HepG2 (cell line): Measurements from ENCODE around the gene RITA1. TPM values are rescaled to one million over a fixed set of nuclear protein-coding genes. Genes with fewer than 3 reads are reported as not detected.

Source experiments
- BRD4 ChIP-seq: sonication (generic); formaldehyde crosslinking; IDR thresholded peaks from 2 replicates; pipeline ENCODE4 v1.4.0; 2020; ENCODE audit warnings: missing genetic modification reagents
- CHD4 ChIP-seq: fragments of 200-600 bp; sonication (generic); IDR thresholded peaks from 2 replicates; pipeline ENCODE4 v1.7.0; 2017; ENCODE audit warnings: mild to moderate bottlenecking, low read length, borderline replicate concordance
- ELF4 ChIP-seq: sonication (generic); formaldehyde crosslinking; IDR thresholded peaks from 2 replicates; pipeline ENCODE4 v1.5.0; 2020; ENCODE audit warnings: missing genetic modification reagents, mild to moderate bottlenecking, moderate library complexity, borderline replicate concordance
- HCFC1 ChIP-seq: fragments of 150-350 bp; IDR thresholded peaks from 2 replicates; pipeline ENCODE4 v1.6.1; 2014; ENCODE audit warnings: low read depth, low read length
- HDAC1 ChIP-seq: sonication (generic); formaldehyde crosslinking; IDR thresholded peaks from 2 replicates; pipeline ENCODE4 v1.5.1; 2020; ENCODE audit warnings: mild to moderate bottlenecking, missing genetic modification reagents
- KDM1A ChIP-seq: IDR thresholded peaks from 2 replicates; pipeline ENCODE4 v1.6.1; 2016; ENCODE audit warnings: missing compliant biosample characterization
- KDM5B ChIP-seq: sonication (generic); formaldehyde crosslinking; IDR thresholded peaks from 2 replicates; pipeline ENCODE4 v1.4.0; 2020; ENCODE audit warnings: missing genetic modification reagents, mild to moderate bottlenecking, borderline replicate concordance
- KDM6A ChIP-seq: IDR thresholded peaks from 2 replicates; pipeline ENCODE4 v1.6.1; 2016; ENCODE audit warnings: low read depth
- MIER3 ChIP-seq: IDR thresholded peaks from 2 replicates; pipeline ENCODE4 v1.6.1; 2016; ENCODE audit warnings: missing compliant biosample characterization, borderline replicate concordance
- NCOA1 ChIP-seq: sonication (generic); formaldehyde crosslinking; IDR thresholded peaks from 2 replicates; pipeline ENCODE4 v1.9.0; 2021; ENCODE audit warnings: missing genetic modification reagents
- RELA ChIP-seq: sonication (generic); formaldehyde crosslinking; IDR thresholded peaks from 2 replicates; pipeline ENCODE4 v1.4.0; 2020; ENCODE audit warnings: missing genetic modification reagents
- SRSF4 ChIP-seq: fragments of 200-400 bp; formaldehyde crosslinking; IDR thresholded peaks from one replicate; pipeline ENCODE4 v1.6.1; 2018; ENCODE audit warnings: mild to moderate bottlenecking, low read depth, low read length, moderate library complexity; ENCODE audit not compliant: poor library complexity, severe bottlenecking
- TRIM24 ChIP-seq: sonication (generic); formaldehyde crosslinking; IDR thresholded peaks from 2 replicates; pipeline ENCODE4 v1.8.0; 2022; ENCODE audit warnings: mild to moderate bottlenecking, missing genetic modification reagents
- U2AF2 ChIP-seq: fragments of 200-400 bp; formaldehyde crosslinking; IDR thresholded peaks from 2 replicates; pipeline ENCODE4 v1.6.1; 2017; ENCODE audit warnings: low read depth, mild to moderate bottlenecking, low read length
- ZBTB7B ChIP-seq: sonication (generic); formaldehyde crosslinking; IDR thresholded peaks from 2 replicates; pipeline ENCODE4 v1.4.0; 2020; ENCODE audit warnings: missing genetic modification reagents
- ZMYM3 ChIP-seq: sonication (generic); formaldehyde crosslinking; IDR thresholded peaks from 2 replicates; pipeline ENCODE4 v1.5.1; 2020; ENCODE audit warnings: mild to moderate bottlenecking, missing genetic modification reagents
- ZNF235 ChIP-seq: sonication (generic); formaldehyde crosslinking; IDR thresholded peaks from 2 replicates; pipeline ENCODE4 v1.8.1; 2023; ENCODE audit warnings: mild to moderate bottlenecking, missing genetic modification reagents, borderline replicate concordance
- ZNF446 ChIP-seq: sonication (generic); formaldehyde crosslinking; IDR thresholded peaks from 2 replicates; pipeline ENCODE4 v1.5.0; 2020; ENCODE audit warnings: mild to moderate bottlenecking, missing genetic modification reagents
- ZNF546 ChIP-seq: sonication (generic); formaldehyde crosslinking; conservative IDR thresholded peaks from 2 replicates; pipeline ENCODE4 v1.8.1; 2023; ENCODE audit warnings: mild to moderate bottlenecking, missing genetic modification reagents
- ZNF678 ChIP-seq: sonication (generic); formaldehyde crosslinking; IDR thresholded peaks from 2 replicates; pipeline ENCODE4 v1.4.0; 2020; ENCODE audit warnings: mild to moderate bottlenecking, missing genetic modification reagents
- ZNF761 ChIP-seq: sonication (generic); formaldehyde crosslinking; conservative IDR thresholded peaks from 2 replicates; pipeline ENCODE4 v1.4.0; 2020; ENCODE audit warnings: mild to moderate bottlenecking, missing genetic modification reagents
- ZNF766 ChIP-seq: sonication (generic); formaldehyde crosslinking; IDR thresholded peaks from 2 replicates; pipeline ENCODE4 v1.5.0; 2020; ENCODE audit warnings: missing genetic modification reagents, borderline replicate concordance
- ZNF780A ChIP-seq: sonication (generic); formaldehyde crosslinking; IDR thresholded peaks from 2 replicates; pipeline ENCODE4 v1.8.0; 2022; ENCODE audit warnings: mild to moderate bottlenecking, missing genetic modification reagents, moderate library complexity
- polyA plus RNA-seq, 8 experiments: library from polyadenylated mRNA; depleted of rRNA in 3 of 8; stranded (reverse) in 7 of 8; unstranded in 1 of 8; fragments of >200 nt; fragmentation: Illumina TruSeq in 4 of 8; extraction: Trizol in 4 of 8; gene quantifications; 2 replicates each; pipeline versions ENCODE4 v1.2.1 to v1.2.3, GENCODE V29; 2011 to 2016; ENCODE audit warnings: low read depth in 4 of 8, missing spikeins in 1 of 8, mixed read lengths in 1 of 8; ENCODE audit not compliant: insufficient read depth in 1 of 8
- total RNA-seq, 5 experiments: library from RNA; depleted of rRNA; stranded (reverse); fragments of >200 nt; fragmentation: Illumina TruSeq; extraction: Trizol; gene quantifications; 2 replicates each; pipeline ENCODE4 v1.2.3, GENCODE V29; 2016; ENCODE audit warnings: low read depth in 1 of 5
- TF ChIP-seq, protein P1 (sequence below): sonication (generic); formaldehyde crosslinking; IDR thresholded peaks from 2 replicates; pipeline ENCODE4 v1.5.1; 2020; ENCODE audit warnings: missing genetic modification reagents, mild to moderate bottlenecking, borderline replicate concordance
- TF ChIP-seq, protein P2 (sequence below): IDR thresholded peaks from 2 replicates; pipeline ENCODE4 v1.6.1; 2016; ENCODE audit warnings: missing biosample characterization, missing genetic modification reagents, low read depth
- TF ChIP-seq, protein P3 (sequence below): sonication (generic); formaldehyde crosslinking; IDR thresholded peaks from 2 replicates; pipeline ENCODE4 v1.9.0; 2021; ENCODE audit warnings: missing genetic modification reagents, borderline replicate concordance
- TF ChIP-seq, protein P4 (sequence below): sonication (generic); formaldehyde crosslinking; IDR thresholded peaks from 2 replicates; pipeline ENCODE4 v1.5.0; 2020; ENCODE audit warnings: missing genetic modification reagents, mild to moderate bottlenecking, borderline replicate concordance

RITA1 gene
- total and polyA plus RNA-seq, 2 of the 13 experiments (the other 11 are each of a cell fraction or from before 2014, with no cell fraction given), result 12.4 to 28.9 TPM

DNA sequence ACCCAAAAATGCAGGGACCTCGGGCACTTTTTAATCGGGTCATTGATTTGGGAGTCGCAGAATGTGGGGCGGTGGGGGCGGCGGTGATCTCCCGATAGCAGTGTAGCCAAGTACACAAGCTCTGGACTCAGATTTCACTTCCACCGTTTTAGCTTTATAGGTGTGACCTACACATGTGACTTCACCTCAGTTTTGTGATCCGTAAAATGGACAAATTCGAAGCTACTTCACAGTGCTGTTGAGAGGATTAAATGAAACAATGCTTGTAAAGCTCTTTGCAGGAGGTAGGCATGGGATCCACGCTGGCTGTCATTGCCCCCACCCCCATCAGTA, 478 bp downstream of the RITA1 start (continued):
- peak; percentile 86 for TF ChIP-seq ZMYM3 (CRISPR knock-in tag)
- TF ChIP-seq, protein P1, sequence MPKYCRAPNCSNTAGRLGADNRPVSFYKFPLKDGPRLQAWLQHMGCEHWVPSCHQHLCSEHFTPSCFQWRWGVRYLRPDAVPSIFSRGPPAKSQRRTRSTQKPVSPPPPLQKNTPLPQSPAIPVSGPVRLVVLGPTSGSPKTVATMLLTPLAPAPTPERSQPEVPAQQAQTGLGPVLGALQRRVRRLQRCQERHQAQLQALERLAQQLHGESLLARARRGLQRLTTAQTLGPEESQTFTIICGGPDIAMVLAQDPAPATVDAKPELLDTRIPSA (CRISPR knock-in tag), result no peak
- no peak for TF ChIP-seq TRIM24 (CRISPR knock-in tag)
- TF ChIP-seq HDAC1 (CRISPR knock-in tag), result no peak
- TF ChIP-seq U2AF2, result no peak
- no peak for TF ChIP-seq SRSF4
- TF ChIP-seq, protein P2, sequence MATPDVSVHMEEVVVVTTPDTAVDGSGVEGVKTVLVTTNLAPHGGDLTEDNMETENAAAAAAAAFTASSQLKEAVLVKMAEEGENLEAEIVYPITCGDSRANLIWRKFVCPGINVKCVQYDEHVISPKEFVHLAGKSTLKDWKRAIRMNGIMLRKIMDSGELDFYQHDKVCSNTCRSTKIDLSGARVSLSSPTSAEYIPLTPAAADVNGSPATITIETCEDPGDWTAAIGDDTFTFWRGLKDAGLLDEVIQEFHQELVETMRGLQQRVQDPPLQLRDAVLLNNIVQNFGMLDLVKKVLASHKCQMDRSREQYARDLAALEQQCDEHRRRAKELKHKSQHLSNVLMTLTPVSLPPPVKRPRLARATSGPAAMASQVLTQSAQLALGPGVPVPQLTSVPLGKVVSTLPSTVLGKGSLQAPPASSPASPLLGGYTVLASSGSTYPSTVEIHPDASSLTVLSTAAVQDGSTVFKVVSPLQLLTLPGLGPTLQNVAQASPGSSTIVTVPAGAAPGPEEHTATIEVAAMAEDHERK (CRISPR knock-in tag), result no peak
- TF ChIP-seq HCFC1, result no peak
- no peak for TF ChIP-seq ZNF761 (CRISPR knock-in tag)
- TF ChIP-seq NCOA1, result no peak
- TF ChIP-seq ZNF766 (CRISPR knock-in tag), result no peak
- no peak for TF ChIP-seq KDM5B (CRISPR knock-in tag)
- TF ChIP-seq, protein P3, sequence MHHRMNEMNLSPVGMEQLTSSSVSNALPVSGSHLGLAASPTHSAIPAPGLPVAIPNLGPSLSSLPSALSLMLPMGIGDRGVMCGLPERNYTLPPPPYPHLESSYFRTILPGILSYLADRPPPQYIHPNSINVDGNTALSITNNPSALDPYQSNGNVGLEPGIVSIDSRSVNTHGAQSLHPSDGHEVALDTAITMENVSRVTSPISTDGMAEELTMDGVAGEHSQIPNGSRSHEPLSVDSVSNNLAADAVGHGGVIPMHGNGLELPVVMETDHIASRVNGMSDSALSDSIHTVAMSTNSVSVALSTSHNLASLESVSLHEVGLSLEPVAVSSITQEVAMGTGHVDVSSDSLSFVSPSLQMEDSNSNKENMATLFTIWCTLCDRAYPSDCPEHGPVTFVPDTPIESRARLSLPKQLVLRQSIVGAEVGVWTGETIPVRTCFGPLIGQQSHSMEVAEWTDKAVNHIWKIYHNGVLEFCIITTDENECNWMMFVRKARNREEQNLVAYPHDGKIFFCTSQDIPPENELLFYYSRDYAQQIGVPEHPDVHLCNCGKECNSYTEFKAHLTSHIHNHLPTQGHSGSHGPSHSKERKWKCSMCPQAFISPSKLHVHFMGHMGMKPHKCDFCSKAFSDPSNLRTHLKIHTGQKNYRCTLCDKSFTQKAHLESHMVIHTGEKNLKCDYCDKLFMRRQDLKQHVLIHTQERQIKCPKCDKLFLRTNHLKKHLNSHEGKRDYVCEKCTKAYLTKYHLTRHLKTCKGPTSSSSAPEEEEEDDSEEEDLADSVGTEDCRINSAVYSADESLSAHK (CRISPR knock-in tag), result no peak
- 0 out of 2 replicates have a peak, but pooled peaks have one; percentile 36 for TF ChIP-seq ZNF235 (CRISPR knock-in tag)
- TF ChIP-seq MIER3 (CRISPR knock-in tag), result no peak
- TF ChIP-seq, protein P4, sequence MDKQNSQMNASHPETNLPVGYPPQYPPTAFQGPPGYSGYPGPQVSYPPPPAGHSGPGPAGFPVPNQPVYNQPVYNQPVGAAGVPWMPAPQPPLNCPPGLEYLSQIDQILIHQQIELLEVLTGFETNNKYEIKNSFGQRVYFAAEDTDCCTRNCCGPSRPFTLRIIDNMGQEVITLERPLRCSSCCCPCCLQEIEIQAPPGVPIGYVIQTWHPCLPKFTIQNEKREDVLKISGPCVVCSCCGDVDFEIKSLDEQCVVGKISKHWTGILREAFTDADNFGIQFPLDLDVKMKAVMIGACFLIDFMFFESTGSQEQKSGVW (CRISPR knock-in tag), result no peak
- TF ChIP-seq ZNF780A (CRISPR knock-in tag), result no peak
- TF ChIP-seq ZNF446 (CRISPR knock-in tag), result no peak
- TF ChIP-seq KDM1A (CRISPR knock-in tag), result peak; percentile 91
- TF ChIP-seq ZBTB7B (CRISPR knock-in tag), result no peak
- no peak for TF ChIP-seq ZNF678 (CRISPR knock-in tag)
- no peak for TF ChIP-seq BRD4 (CRISPR knock-in tag)
- TF ChIP-seq CHD4, result peak; percentile 94
- no peak for TF ChIP-seq ELF4 (CRISPR knock-in tag)
- no peak for TF ChIP-seq RELA
- TF ChIP-seq ZNF546, result no peak
- no peak for TF ChIP-seq KDM6A (CRISPR knock-in tag)
